ENCODE measurements around the gene CYP4X1. TPM values are rescaled to one million over a fixed set of nuclear protein-coding genes. Genes with fewer than 3 reads are reported as not detected.
A peak's percentile ranks its signal among the peaks of the same experiment; 100 is the strongest.
"Not testable (repeated sequence)": the region's sequence is repeated elsewhere in the genome, so short reads cannot be mapped to it uniquely, and the experiment has no call there.

Gene CYP4X1
- total and polyA plus RNA-seq, 4 experiments from 2014 or later: not detected

- H3K27me3 ChIP-seq (ENCODE audit: insufficient read depth, low read length): no peaks in the 10 kb centered on the region
- H3K4me3 ChIP-seq (ENCODE audit: low read length in 2 of 2): no peak overlapping the region
- H3K27me3 Mint-ChIP-seq: peaks cover 15 to 17% of the 10 kb centered on the region in 2 donors
- intact Hi-C loops (cut with micrococcal nuclease): no loop called here
- no peaks in the 10 kb centered on the region for H3K36me3 ChIP-seq (ENCODE audit: insufficient read depth, low read length)
- H3K27ac Mint-ChIP-seq: no peak overlapping the region
- H3K36me3 Mint-ChIP-seq: no peaks in the 10 kb centered on the region
- H3K4me1 ChIP-seq (ENCODE audit: insufficient read depth, low read length): no peaks in the 10 kb centered on the region
- H3K4me1 Mint-ChIP-seq: no peaks in the 10 kb centered on the region
- POLR2A ChIA-PET (ENCODE audit: partially characterized antibody): no interaction called here
- DNase-seq: no peak
- H3K9me3 Mint-ChIP-seq: peaks cover 0 to 2% (median 0%) of the 10 kb centered on the region in 8 donors
- no peak overlapping the region for H3K27ac ChIP-seq (ENCODE audit: low read depth, low read length)
- CTCF ChIA-PET (ENCODE audit: partially characterized antibody): no interaction called here
- H3K9me3 ChIP-seq (ENCODE audit: control insufficient read depth in 1 of 2, low read length in 2 of 2): no peaks in the 10 kb centered on the region
- no peak overlapping the region for H3K4me3 Mint-ChIP-seq
These were observed 7.6 kb downstream of the CYP4X1 start for GRCh38 chr1:47031059-47031458.

- Histone ChIP-seq H3K4me3 (ENCODE audit: low read length in 2 of 2) (no peak overlapping the region), H3K9me3 (ENCODE audit: control insufficient read depth in 1 of 2, low read length in 2 of 2) (no peaks in the 10 kb centered on the region), H3K27me3 (ENCODE audit: insufficient read depth, low read length) (no peaks in the 10 kb centered on the region), H3K27ac (ENCODE audit: low read depth, low read length) (no peak overlapping the region), H3K4me1 (ENCODE audit: insufficient read depth, low read length) (no peaks in the 10 kb centered on the region), H3K36me3 (ENCODE audit: insufficient read depth, low read length) (no peaks in the 10 kb centered on the region)
- CTCF ChIA-PET (ENCODE audit: partially characterized antibody): no interaction called here
- POLR2A ChIA-PET (ENCODE audit: partially characterized antibody): no interaction called here
- H3K9me3 Mint-ChIP-seq: peaks cover 0 to 2% (median 0%) of the 10 kb centered on the region in 8 donors
- H3K36me3 Mint-ChIP-seq: no peaks in the 10 kb centered on the region
- intact Hi-C loops (cut with micrococcal nuclease): no loop called here
- no peak for DNase-seq
- no peak overlapping the region for H3K4me3 Mint-ChIP-seq
- H3K4me1 Mint-ChIP-seq: no peaks in the 10 kb centered on the region
- peaks cover 15 to 17% of the 10 kb centered on the region in 2 donors for H3K27me3 Mint-ChIP-seq
- H3K27ac Mint-ChIP-seq: no peak overlapping the region
These were observed 8.1 kb downstream of the CYP4X1 start for GRCh38 chr1:47031585-47031984.

GRCh38 chr1:47036764-47037163 lies 13.3 kb downstream of the CYP4X1 start:
- no peaks in the 10 kb centered on the region for H3K36me3 Mint-ChIP-seq
- peaks cover 0 to 2% (median 0%) of the 10 kb centered on the region in 8 donors for H3K9me3 Mint-ChIP-seq
- CTCF ChIA-PET (ENCODE audit: partially characterized antibody): no interaction called here
- no peak overlapping the region for H3K27ac Mint-ChIP-seq
- H3K9me3 ChIP-seq (ENCODE audit: control insufficient read depth in 1 of 2, low read length in 2 of 2): no peaks in the 10 kb centered on the region
- peaks cover 2 to 17% of the 10 kb centered on the region in 2 donors for H3K27me3 Mint-ChIP-seq
- intact Hi-C loops (cut with micrococcal nuclease): no loop called here
- POLR2A ChIA-PET (ENCODE audit: partially characterized antibody): no interaction called here
- H3K4me1 ChIP-seq (ENCODE audit: insufficient read depth, low read length): no peaks in the 10 kb centered on the region
- H3K27ac ChIP-seq (ENCODE audit: low read depth, low read length): no peak overlapping the region
- no peaks in the 10 kb centered on the region for H3K27me3 ChIP-seq (ENCODE audit: insufficient read depth, low read length)
- H3K4me1 Mint-ChIP-seq: no peaks in the 10 kb centered on the region
- H3K36me3 ChIP-seq (ENCODE audit: insufficient read depth, low read length): no peaks in the 10 kb centered on the region
- no peak overlapping the region for H3K4me3 Mint-ChIP-seq
- no peak for DNase-seq
- H3K4me3 ChIP-seq (ENCODE audit: low read length in 2 of 2): no peak overlapping the region

GRCh38 chr1:47059376-47059775 lies 35.9 kb downstream of the CYP4X1 start:
- H3K4me1 ChIP-seq (ENCODE audit: insufficient read depth, low read length): no peaks in the 10 kb centered on the region
- Mint-ChIP-seq H3K36me3 (no peaks in the 10 kb centered on the region), H3K9me3 (peaks cover 2 to 24% (median 19%) of the 10 kb centered on the region in 8 donors), H3K4me1 (peaks cover 3 to 14% (median 5%) of the 10 kb centered on the region in 4 donors), H3K27me3 (peaks cover 22 to 24% of the 10 kb centered on the region in 2 donors), H3K27ac (no peak overlapping the region), H3K4me3 (no peak overlapping the region)
- DNase-seq: no peak
- H3K27ac ChIP-seq (ENCODE audit: low read depth, low read length): no peak overlapping the region
- intact Hi-C loops (cut with micrococcal nuclease): no loop called here
- H3K27me3 ChIP-seq (ENCODE audit: insufficient read depth, low read length): peaks cover 3% of the 10 kb centered on the region
- CTCF ChIA-PET (ENCODE audit: partially characterized antibody): no interaction called here
- no peak overlapping the region for H3K4me3 ChIP-seq (ENCODE audit: low read length in 2 of 2)
- no peaks in the 10 kb centered on the region for H3K36me3 ChIP-seq (ENCODE audit: insufficient read depth, low read length)
- POLR2A ChIA-PET (ENCODE audit: partially characterized antibody): no interaction called here
- no peaks in the 10 kb centered on the region for H3K9me3 ChIP-seq (ENCODE audit: control insufficient read depth in 1 of 2, low read length in 2 of 2)

GRCh38 chr1:47067097-47067594 lies 43.7 kb downstream of the CYP4X1 start, which contains the start of gene CYP4Z1:
CYP4Z1 (plus strand) TSS chr1:47067231; CDS start chr1:47067491, 260 bp downstream.
- H3K4me3 ChIP-seq (ENCODE audit: low read length in 2 of 2): no peak within 1 kb of the TSS
- no peak for DNase-seq
- H3K27ac ChIP-seq (ENCODE audit: low read depth, low read length): no peak within 1 kb of the TSS
- Mint-ChIP-seq H3K4me3 (no peak within 1 kb of the TSS), H3K36me3 (no peaks in the 10 kb centered on the region), H3K27ac (no peak within 1 kb of the TSS), H3K27me3 (peaks cover 10 to 16% of the 10 kb centered on the region in 2 donors), H3K9me3 (peaks cover 0 to 5% (median 0%) of the 10 kb centered on the region in 8 donors), H3K4me1 (no peaks in the 10 kb centered on the region)
- H3K36me3 ChIP-seq (ENCODE audit: insufficient read depth, low read length): no peaks in the 10 kb centered on the region
- H3K27me3 ChIP-seq (ENCODE audit: insufficient read depth, low read length): no peaks in the 10 kb centered on the region
- no peaks in the 10 kb centered on the region for H3K9me3 ChIP-seq (ENCODE audit: control insufficient read depth in 1 of 2, low read length in 2 of 2)
- no peaks in the 10 kb centered on the region for H3K4me1 ChIP-seq (ENCODE audit: insufficient read depth, low read length)
- intact Hi-C loops (cut with micrococcal nuclease): no loop called here
- CTCF ChIA-PET (ENCODE audit: partially characterized antibody): no interaction called here
- POLR2A ChIA-PET (ENCODE audit: partially characterized antibody): no interaction called here

GRCh38 chr1:47069080-47069479 lies 45.6 kb downstream of the CYP4X1 start:
- H3K36me3 Mint-ChIP-seq; CTCF ChIA-PET (ENCODE audit: partially characterized antibody); H3K4me3 ChIP-seq (ENCODE audit: low read length in 2 of 2); H3K9me3 Mint-ChIP-seq; H3K27ac Mint-ChIP-seq; DNase-seq; H3K27me3 ChIP-seq (ENCODE audit: insufficient read depth, low read length); intact Hi-C loops (cut with micrococcal nuclease); H3K4me1 Mint-ChIP-seq; H3K27ac ChIP-seq (ENCODE audit: low read depth, low read length); POLR2A ChIA-PET (ENCODE audit: partially characterized antibody); H3K4me3 Mint-ChIP-seq; H3K9me3 ChIP-seq (ENCODE audit: control insufficient read depth in 1 of 2, low read length in 2 of 2); H3K4me1 ChIP-seq (ENCODE audit: insufficient read depth, low read length); H3K36me3 ChIP-seq (ENCODE audit: insufficient read depth, low read length): not testable (repeated sequence)
- H3K27me3 Mint-ChIP-seq: peaks cover 4 to 13% of the 10 kb centered on the region in 2 donors

GRCh38 chr1:47069509-47069908 lies 46.0 kb downstream of the CYP4X1 start:
- POLR2A ChIA-PET (ENCODE audit: partially characterized antibody); H3K4me1 Mint-ChIP-seq; H3K27me3 ChIP-seq (ENCODE audit: insufficient read depth, low read length); DNase-seq; H3K36me3 Mint-ChIP-seq; H3K27ac Mint-ChIP-seq; H3K9me3 Mint-ChIP-seq; H3K4me1 ChIP-seq (ENCODE audit: insufficient read depth, low read length); H3K36me3 ChIP-seq (ENCODE audit: insufficient read depth, low read length); CTCF ChIA-PET (ENCODE audit: partially characterized antibody); H3K4me3 ChIP-seq (ENCODE audit: low read length in 2 of 2); H3K9me3 ChIP-seq (ENCODE audit: control insufficient read depth in 1 of 2, low read length in 2 of 2); H3K4me3 Mint-ChIP-seq; intact Hi-C loops (cut with micrococcal nuclease); H3K27ac ChIP-seq (ENCODE audit: low read depth, low read length): not testable (repeated sequence)
- peaks cover 3 to 13% of the 10 kb centered on the region in 2 donors for H3K27me3 Mint-ChIP-seq

- H3K36me3 Mint-ChIP-seq; H3K36me3 ChIP-seq (ENCODE audit: insufficient read depth, low read length); H3K4me1 ChIP-seq (ENCODE audit: insufficient read depth, low read length); H3K4me1 Mint-ChIP-seq; H3K4me3 Mint-ChIP-seq; H3K4me3 ChIP-seq (ENCODE audit: low read length in 2 of 2); CTCF ChIA-PET (ENCODE audit: partially characterized antibody); H3K27ac ChIP-seq (ENCODE audit: low read depth, low read length); H3K9me3 ChIP-seq (ENCODE audit: control insufficient read depth in 1 of 2, low read length in 2 of 2); H3K9me3 Mint-ChIP-seq; POLR2A ChIA-PET (ENCODE audit: partially characterized antibody); intact Hi-C loops (cut with micrococcal nuclease); H3K27me3 ChIP-seq (ENCODE audit: insufficient read depth, low read length); H3K27me3 Mint-ChIP-seq; H3K27ac Mint-ChIP-seq: not testable (repeated sequence)
- DNase-seq: peak; percentile 6 to 37 (median 11)
These were observed 65.9 kb downstream of the CYP4X1 start for GRCh38 chr1:47089356-47089755.

Data from CD4-positive, alpha-beta memory T cell (primary cell).